ENCODE data around the gene GRIN3A. TPM values are rescaled to one million over a fixed set of nuclear protein-coding genes. Genes with fewer than 3 reads are reported as not detected.
A peak's percentile ranks its signal among the peaks of the same experiment; 100 is the strongest.
"Not testable (repeated sequence)": the region's sequence is repeated elsewhere in the genome, so short reads cannot be mapped to it uniquely, and the experiment has no call there.

Gene GRIN3A
- total and polyA plus RNA-seq, 5 donors from 2014 or later, result 0.05 to 0.22 (median 0.17) TPM

GRCh38 chr9:101737705-101738565, 512 bp downstream of the GRIN3A start:
- peak overlapping the region in 1 of 4 donors; percentile 76 for H3K4me3 Mint-ChIP-seq
- peaks cover 0 to 3% (median 0%) of the 10 kb centered on the region in 7 donors for H3K9me3 Mint-ChIP-seq
- ATAC-seq (ENCODE audit: low read depth in 2 of 2) (no peak), DNase-seq (no peak)
- peaks cover 4% of the 10 kb centered on the region for H3K36me3 Mint-ChIP-seq
- H3K27me3 Mint-ChIP-seq, result peaks cover 57% of the 10 kb centered on the region
- Histone ChIP-seq H3K9me3 (ENCODE audit: control insufficient read depth in 2 of 2, low read length in 2 of 2) (no peaks in the 10 kb centered on the region), H3K36me3 (ENCODE audit: control insufficient read depth, insufficient read depth, low read length) (no peaks in the 10 kb centered on the region), H3K27me3 (ENCODE audit: control insufficient read depth, insufficient read depth, low read length) (peaks cover 10% of the 10 kb centered on the region), H3K4me3 (ENCODE audit: low read depth, low read length) (no peak overlapping the region), H3K4me1 (ENCODE audit: control insufficient read depth, insufficient read depth, low read length, poor library complexity, severe bottlenecking) (no peaks in the 10 kb centered on the region), H3K27ac (ENCODE audit: insufficient read depth, low read length, poor library complexity, severe bottlenecking) (no peak overlapping the region)
- no peak overlapping the region for H3K27ac Mint-ChIP-seq
- H3K4me1 Mint-ChIP-seq, result peaks cover 0 to 4% (median 0%) of the 10 kb centered on the region in 4 donors

GRCh38 chr9:101737165-101737704, 1.2 kb downstream of the GRIN3A start:
- no peak for DNase-seq
- no peak for ATAC-seq (ENCODE audit: low read depth in 2 of 2)
- no peak overlapping the region for H3K27ac Mint-ChIP-seq
- peaks cover 55% of the 10 kb centered on the region for H3K27me3 Mint-ChIP-seq
- peaks cover 4% of the 10 kb centered on the region for H3K36me3 Mint-ChIP-seq
- Histone ChIP-seq H3K27me3 (ENCODE audit: control insufficient read depth, insufficient read depth, low read length) (peaks cover 10% of the 10 kb centered on the region), H3K27ac (ENCODE audit: insufficient read depth, low read length, poor library complexity, severe bottlenecking) (no peak overlapping the region), H3K9me3 (ENCODE audit: control insufficient read depth in 2 of 2, low read length in 2 of 2) (no peaks in the 10 kb centered on the region), H3K36me3 (ENCODE audit: control insufficient read depth, insufficient read depth, low read length) (no peaks in the 10 kb centered on the region), H3K4me1 (ENCODE audit: control insufficient read depth, insufficient read depth, low read length, poor library complexity, severe bottlenecking) (no peaks in the 10 kb centered on the region), H3K4me3 (ENCODE audit: low read depth, low read length) (no peak overlapping the region)
- peaks cover 0 to 4% (median 0%) of the 10 kb centered on the region in 4 donors for H3K4me1 Mint-ChIP-seq
- H3K9me3 Mint-ChIP-seq, result peaks cover 0 to 3% (median 0%) of the 10 kb centered on the region in 7 donors
- no peak overlapping the region for H3K4me3 Mint-ChIP-seq

GRCh38 chr9:101736717-101737116, 1.7 kb downstream of the GRIN3A start:
- Mint-ChIP-seq H3K9me3 (peaks cover 0 to 4% (median 0%) of the 10 kb centered on the region in 7 donors), H3K36me3 (peaks cover 4% of the 10 kb centered on the region), H3K27ac (no peak overlapping the region), H3K4me1 (peaks cover 0 to 4% (median 0%) of the 10 kb centered on the region in 4 donors), H3K4me3 (peak overlapping the region in 1 of 4 donors; percentile 51), H3K27me3 (peaks cover 53% of the 10 kb centered on the region)
- no peaks in the 10 kb centered on the region for H3K4me1 ChIP-seq (ENCODE audit: control insufficient read depth, insufficient read depth, low read length, poor library complexity, severe bottlenecking)
- H3K27ac ChIP-seq (ENCODE audit: insufficient read depth, low read length, poor library complexity, severe bottlenecking), result no peak overlapping the region
- no peak for ATAC-seq (ENCODE audit: low read depth in 2 of 2)
- H3K36me3 ChIP-seq (ENCODE audit: control insufficient read depth, insufficient read depth, low read length), result no peaks in the 10 kb centered on the region
- no peak for DNase-seq
- no peaks in the 10 kb centered on the region for H3K9me3 ChIP-seq (ENCODE audit: control insufficient read depth in 2 of 2, low read length in 2 of 2)
- no peak overlapping the region for H3K4me3 ChIP-seq (ENCODE audit: low read depth, low read length)
- peaks cover 10% of the 10 kb centered on the region for H3K27me3 ChIP-seq (ENCODE audit: control insufficient read depth, insufficient read depth, low read length)

- H3K4me3 ChIP-seq (ENCODE audit: low read depth, low read length), result no peak overlapping the region
- H3K4me3 Mint-ChIP-seq, result no peak overlapping the region
- peaks cover 0 to 1% (median 0%) of the 10 kb centered on the region in 7 donors for H3K9me3 Mint-ChIP-seq
- DNase-seq, result no peak
- no peaks in the 10 kb centered on the region for H3K36me3 ChIP-seq (ENCODE audit: control insufficient read depth, insufficient read depth, low read length)
- no peak overlapping the region for H3K27ac Mint-ChIP-seq
- no peaks in the 10 kb centered on the region for H3K4me1 ChIP-seq (ENCODE audit: control insufficient read depth, insufficient read depth, low read length, poor library complexity, severe bottlenecking)
- H3K9me3 ChIP-seq (ENCODE audit: control insufficient read depth in 2 of 2, low read length in 2 of 2), result no peaks in the 10 kb centered on the region
- no peaks in the 10 kb centered on the region for H3K27me3 ChIP-seq (ENCODE audit: control insufficient read depth, insufficient read depth, low read length)
- no peak overlapping the region for H3K27ac ChIP-seq (ENCODE audit: insufficient read depth, low read length, poor library complexity, severe bottlenecking)
- ATAC-seq (ENCODE audit: low read depth in 2 of 2), result no peak
- H3K4me1 Mint-ChIP-seq, result no peaks in the 10 kb centered on the region
- peaks cover 11% of the 10 kb centered on the region for H3K27me3 Mint-ChIP-seq
- H3K36me3 Mint-ChIP-seq, result no peaks in the 10 kb centered on the region
These were observed 7.0 kb downstream of the GRIN3A start for GRCh38 chr9:101731429-101731828.

- Mint-ChIP-seq H3K4me3 (no peak overlapping the region), H3K4me1 (no peaks in the 10 kb centered on the region), H3K36me3 (no peaks in the 10 kb centered on the region), H3K27me3 (no peaks in the 10 kb centered on the region), H3K27ac (no peak overlapping the region), H3K9me3 (peaks cover 0 to 3% (median 0%) of the 10 kb centered on the region in 7 donors)
- no peak overlapping the region for H3K4me3 ChIP-seq (ENCODE audit: low read depth, low read length)
- H3K27ac ChIP-seq (ENCODE audit: insufficient read depth, low read length, poor library complexity, severe bottlenecking), result no peak overlapping the region
- DNase-seq (peak in 1 of 3 donors; percentile 33), ATAC-seq (ENCODE audit: low read depth in 2 of 2) (no peak)
- H3K27me3 ChIP-seq (ENCODE audit: control insufficient read depth, insufficient read depth, low read length), result no peaks in the 10 kb centered on the region
- no peaks in the 10 kb centered on the region for H3K4me1 ChIP-seq (ENCODE audit: control insufficient read depth, insufficient read depth, low read length, poor library complexity, severe bottlenecking)
- no peaks in the 10 kb centered on the region for H3K9me3 ChIP-seq (ENCODE audit: control insufficient read depth in 2 of 2, low read length in 2 of 2)
- H3K36me3 ChIP-seq (ENCODE audit: control insufficient read depth, insufficient read depth, low read length), result no peaks in the 10 kb centered on the region
These were observed 10.6 kb downstream of the GRIN3A start for GRCh38 chr9:101727612-101728524.

- H3K27ac ChIP-seq (ENCODE audit: insufficient read depth, low read length, poor library complexity, severe bottlenecking); H3K4me3 Mint-ChIP-seq; DNase-seq; H3K4me1 ChIP-seq (ENCODE audit: control insufficient read depth, insufficient read depth, low read length, poor library complexity, severe bottlenecking); H3K27me3 ChIP-seq (ENCODE audit: control insufficient read depth, insufficient read depth, low read length); H3K9me3 Mint-ChIP-seq; H3K9me3 ChIP-seq (ENCODE audit: control insufficient read depth in 2 of 2, low read length in 2 of 2); ATAC-seq (ENCODE audit: low read depth in 2 of 2); H3K36me3 ChIP-seq (ENCODE audit: control insufficient read depth, insufficient read depth, low read length); H3K36me3 Mint-ChIP-seq; H3K4me1 Mint-ChIP-seq; H3K27ac Mint-ChIP-seq; H3K27me3 Mint-ChIP-seq; H3K4me3 ChIP-seq (ENCODE audit: low read depth, low read length): not testable (repeated sequence)
These were observed 14.2 kb downstream of the GRIN3A start for GRCh38 chr9:101724271-101724670.

GRCh38 chr9:101718192-101718591, 20.3 kb downstream of the GRIN3A start:
- H3K27me3 Mint-ChIP-seq, result peaks cover 9% of the 10 kb centered on the region
- H3K4me1 Mint-ChIP-seq, result no peaks in the 10 kb centered on the region
- H3K36me3 Mint-ChIP-seq, result no peaks in the 10 kb centered on the region
- ATAC-seq (ENCODE audit: low read depth in 2 of 2) (no peak), DNase-seq (no peak)
- Histone ChIP-seq H3K27me3 (ENCODE audit: control insufficient read depth, insufficient read depth, low read length) (peaks cover 4% of the 10 kb centered on the region), H3K36me3 (ENCODE audit: control insufficient read depth, insufficient read depth, low read length) (no peaks in the 10 kb centered on the region), H3K4me3 (ENCODE audit: low read depth, low read length) (no peak overlapping the region), H3K4me1 (ENCODE audit: control insufficient read depth, insufficient read depth, low read length, poor library complexity, severe bottlenecking) (no peaks in the 10 kb centered on the region), H3K27ac (ENCODE audit: insufficient read depth, low read length, poor library complexity, severe bottlenecking) (no peak overlapping the region), H3K9me3 (ENCODE audit: control insufficient read depth in 2 of 2, low read length in 2 of 2) (no peaks in the 10 kb centered on the region)
- no peak overlapping the region for H3K4me3 Mint-ChIP-seq
- H3K9me3 Mint-ChIP-seq, result peaks cover 0 to 5% (median 0%) of the 10 kb centered on the region in 7 donors
- no peak overlapping the region for H3K27ac Mint-ChIP-seq
